PC-9 (cell line): ENCODE measurements around the gene OR11A1. TPM values are rescaled to one million over a fixed set of nuclear protein-coding genes. Genes with fewer than 3 reads are reported as not detected.

Experiments used
- BruUV-seq: library from RNA; stranded (reverse); fragments of 400-500 nt; replicated peaks from 2 replicates; lab custom pipeline; 2021; lab: Mats Ljungman, UMichigan
- CTCF ChIA-PET: fragments of 300-600 bp; sonication (Branson Sonifier 250); formaldehyde crosslinking; loops from one replicate; lab custom pipeline; 2022; ENCODE audit warnings: antibody characterized with exemption; lab: Charles Lee
- POLR2A ChIA-PET: fragments of 300-600 bp; sonication (Branson Sonifier 250); formaldehyde crosslinking; loops from one replicate; lab custom pipeline; 2022; ENCODE audit warnings: antibody characterized with exemption; ENCODE audit not compliant: unreplicated experiment; lab: Charles Lee
- DNase-seq, 2 experiments: peaks; one replicate each; pipeline versions ENCODE4 v3.0.0 to v3.0.0-alpha.2; 2015 to 2022; ENCODE audit warnings: mixed read lengths in 1 of 2
- H2AFZ ChIP-seq: fragments of 200-600 bp; sonication (generic); 2 replicates; pipeline ENCODE4 v1.8.1; 2017; ENCODE audit warnings: antibody characterized with exemption
- H3F3A ChIP-seq: fragments of 200-600 bp; sonication (generic); 2 replicates; pipeline ENCODE4 v1.8.1; 2017; ENCODE audit warnings: antibody characterized with exemption, mild to moderate bottlenecking, low read depth; ENCODE audit not compliant: insufficient read depth
- H3K27ac ChIP-seq: fragments of 200-600 bp; sonication (generic); 2 replicates; pipeline ENCODE4 v1.6.1; 2016; ENCODE audit warnings: mixed run types
- H3K27me3 ChIP-seq: fragments of 200-600 bp; sonication (generic); 2 replicates; pipeline ENCODE4 v1.6.1; 2016; ENCODE audit warnings: low read depth, mixed run types; ENCODE audit not compliant: insufficient read depth
- H3K36me3 ChIP-seq: fragments of 200-600 bp; sonication (generic); 2 replicates; pipeline ENCODE4 v1.6.1; 2016; ENCODE audit warnings: low read depth, mixed run types
- H3K4me1 ChIP-seq: fragments of 200-600 bp; sonication (generic); replicated peaks from 2 replicates; pipeline ENCODE4 v1.6.1; 2016; ENCODE audit warnings: mixed run types; ENCODE audit not compliant: insufficient read depth
- H3K4me2 ChIP-seq: fragments of 200-600 bp; sonication (generic); 2 replicates; pipeline ENCODE4 v1.6.1; 2017; ENCODE audit warnings: mixed run types
- H3K4me3 ChIP-seq: fragments of 200-600 bp; sonication (generic); 2 replicates; pipeline ENCODE4 v1.6.1; 2016; ENCODE audit warnings: mixed run types
- H3K79me2 ChIP-seq: fragments of 200-600 bp; sonication (generic); 2 replicates; pipeline ENCODE4 v1.6.1; 2017; ENCODE audit warnings: low read depth, mixed run types
- H3K9me2 ChIP-seq: fragments of 200-600 bp; sonication (generic); 2 replicates; pipeline ENCODE4 v1.8.1; 2017; ENCODE audit warnings: mild to moderate bottlenecking; ENCODE audit not compliant: insufficient read depth
- H3K9me3 ChIP-seq: fragments of 200-600 bp; sonication (generic); 2 replicates; pipeline ENCODE4 v1.8.1; 2016; ENCODE audit warnings: low read depth; ENCODE audit not compliant: insufficient read depth
- H4K20me1 ChIP-seq: fragments of 200-600 bp; sonication (generic); 2 replicates; pipeline ENCODE4 v1.8.1; 2017; ENCODE audit not compliant: insufficient read depth
- EZH2 ChIP-seq: fragments of 200-600 bp; sonication (generic); IDR thresholded peaks from 2 replicates; pipeline ENCODE4 v1.8.0; 2017; ENCODE audit warnings: antibody characterized with exemption, low read depth
- intact Hi-C: fragments of 100-400 bp; cut with micrococcal nuclease; formaldehyde crosslinking; loops from one replicate; pipeline ENCODE4 v1.10.0; 2022; ENCODE audit not compliant: unreplicated experiment
- total RNA-seq: library from RNA; stranded (reverse); gene quantifications from 2 replicates; pipeline ENCODE4 v1.2.3, GENCODE V29; 2021
- TF ChIP-seq, protein P1 (sequence below): fragments of 200-600 bp; sonication (generic); conservative IDR thresholded peaks from 2 replicates; pipeline ENCODE4 v1.6.1; 2017; ENCODE audit warnings: mixed run types, antibody characterized with exemption, mild to moderate bottlenecking, moderate library complexity

OR11A1 gene
- total RNA-seq, 1 experiment from 2014 or later, result not detected

DNA sequence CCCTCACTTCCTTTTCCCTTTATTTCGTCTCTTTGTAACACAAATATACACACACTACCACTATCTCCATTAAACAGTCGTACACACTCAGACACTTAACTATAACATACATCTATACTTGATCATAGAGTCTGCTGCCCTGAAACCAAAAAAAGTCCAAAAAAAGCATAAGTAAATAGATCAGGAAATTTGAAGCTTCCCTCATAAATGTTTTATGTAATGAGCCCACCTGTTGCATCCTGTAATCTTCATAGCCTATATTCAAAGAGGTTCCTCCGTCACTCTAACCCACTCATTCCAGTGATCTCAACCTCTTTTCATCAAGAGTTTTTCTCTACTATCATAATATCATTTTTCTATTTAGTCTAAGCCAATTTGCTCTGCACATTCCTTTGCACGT is 68.3 kb downstream of the OR11A1 start:
- no peak for TF ChIP-seq EZH2
- TF ChIP-seq, protein P1, sequence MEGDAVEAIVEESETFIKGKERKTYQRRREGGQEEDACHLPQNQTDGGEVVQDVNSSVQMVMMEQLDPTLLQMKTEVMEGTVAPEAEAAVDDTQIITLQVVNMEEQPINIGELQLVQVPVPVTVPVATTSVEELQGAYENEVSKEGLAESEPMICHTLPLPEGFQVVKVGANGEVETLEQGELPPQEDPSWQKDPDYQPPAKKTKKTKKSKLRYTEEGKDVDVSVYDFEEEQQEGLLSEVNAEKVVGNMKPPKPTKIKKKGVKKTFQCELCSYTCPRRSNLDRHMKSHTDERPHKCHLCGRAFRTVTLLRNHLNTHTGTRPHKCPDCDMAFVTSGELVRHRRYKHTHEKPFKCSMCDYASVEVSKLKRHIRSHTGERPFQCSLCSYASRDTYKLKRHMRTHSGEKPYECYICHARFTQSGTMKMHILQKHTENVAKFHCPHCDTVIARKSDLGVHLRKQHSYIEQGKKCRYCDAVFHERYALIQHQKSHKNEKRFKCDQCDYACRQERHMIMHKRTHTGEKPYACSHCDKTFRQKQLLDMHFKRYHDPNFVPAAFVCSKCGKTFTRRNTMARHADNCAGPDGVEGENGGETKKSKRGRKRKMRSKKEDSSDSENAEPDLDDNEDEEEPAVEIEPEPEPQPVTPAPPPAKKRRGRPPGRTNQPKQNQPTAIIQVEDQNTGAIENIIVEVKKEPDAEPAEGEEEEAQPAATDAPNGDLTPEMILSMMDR, result no peak
- Histone ChIP-seq H3K4me2 (no peak overlapping the region), H3K4me3 (no peak overlapping the region), H3K79me2 (no peaks in the 10 kb centered on the region), H3F3A (no peaks in the 10 kb centered on the region), H3K27ac (no peak overlapping the region), H4K20me1 (no peaks in the 10 kb centered on the region), H3K27me3 (0 out of 2 replicates have a peak, but pooled peaks cover 4% of the 10 kb centered on the region), H3K36me3 (no peaks in the 10 kb centered on the region), H3K9me3 (no peaks in the 10 kb centered on the region), H3K4me1 (no peaks in the 10 kb centered on the region), H2AFZ (no peak overlapping the region), H3K9me2 (no peaks in the 10 kb centered on the region)
- POLR2A ChIA-PET, result no interaction called here
- intact Hi-C loops, result no loop called here
- no peak for DNase-seq
- no TSS peak for BruUV-seq
- CTCF ChIA-PET, result no interaction called here

DNA sequence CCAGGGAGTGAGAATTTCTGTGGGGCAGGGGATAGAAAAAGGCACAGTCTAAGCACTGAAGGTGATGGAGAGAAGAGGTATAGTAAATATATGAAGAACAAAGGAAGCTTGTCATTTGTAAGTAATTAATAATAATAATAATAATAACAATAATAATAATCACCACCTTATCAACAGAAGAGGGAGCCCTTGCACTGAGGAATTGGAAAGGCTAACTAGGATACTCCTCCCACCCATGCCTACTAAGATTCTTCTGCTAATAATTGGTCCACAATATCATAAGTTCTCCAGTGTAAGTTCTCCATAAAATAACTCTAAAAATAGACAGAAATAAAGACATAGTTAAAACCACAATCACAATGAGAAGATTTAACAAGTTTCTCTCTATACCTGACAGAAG is 80.9 kb downstream of the OR11A1 start:
- Histone ChIP-seq H4K20me1 (no peaks in the 10 kb centered on the region), H3K27ac (no peak overlapping the region), H3K9me2 (no peaks in the 10 kb centered on the region), H3K79me2 (no peaks in the 10 kb centered on the region), H3K4me3 (no peak overlapping the region), H2AFZ (no peak overlapping the region), H3K27me3 (no peaks in the 10 kb centered on the region), H3K36me3 (no peaks in the 10 kb centered on the region), H3K4me2 (no peak overlapping the region), H3K4me1 (no peaks in the 10 kb centered on the region), H3K9me3 (no peaks in the 10 kb centered on the region), H3F3A (no peaks in the 10 kb centered on the region)
- POLR2A ChIA-PET, result no interaction called here
- TF ChIP-seq, protein P1, result no peak
- TF ChIP-seq EZH2, result no peak
- DNase-seq, result no peak
- intact Hi-C loops, result no loop called here
- BruUV-seq, result no TSS peak
- CTCF ChIA-PET, result no interaction called here

Other genes with a start within 250 kb of the OR11A1 start
- gene OR14J1, start 155.4 kb downstream of the OR11A1 start, total RNA-seq, result not detected in 2 replicates
- not detected in 2 replicates for gene OR5V1, start 88.2 kb downstream of the OR11A1 start, total RNA-seq
- gene OR12D3, start 81.8 kb downstream of the OR11A1 start, total RNA-seq, result not detected in 2 replicates
- gene OR12D2, start 61.4 kb downstream of the OR11A1 start, total RNA-seq, result not detected in 2 replicates
- not detected in 2 replicates for gene OR12D1, start 42.1 kb downstream of the OR11A1 start, total RNA-seq
- not detected in 2 replicates for gene OR10C1, start 17.8 kb downstream of the OR11A1 start, total RNA-seq
- gene OR2H1, start 84 bp upstream of the OR11A1 start, total RNA-seq, result not detected in 2 replicates
- gene MAS1L, start 30.9 kb upstream of the OR11A1 start, total RNA-seq, result not detected in 2 replicates
- not detected in 2 replicates for gene UBD, start 102.7 kb upstream of the OR11A1 start, total RNA-seq
- not detected in 2 replicates for gene OR2H2, start 128.1 kb upstream of the OR11A1 start, total RNA-seq
- 36.3 and 43.6 TPM in 2 replicates for gene GABBR1, start 176.1 kb upstream of the OR11A1 start, total RNA-seq
- not detected in 2 replicates for gene MOG, start 200.0 kb upstream of the OR11A1 start, total RNA-seq
- gene ZFP57, start 224.1 kb upstream of the OR11A1 start, total RNA-seq, result 0.98 and 1.1 TPM in 2 replicates